GM18526 (cell line): Measurements from ENCODE around the gene EPM2A.

ENCODE experiments used
- POLR2A ChIP-seq: IDR thresholded peaks from 3 replicates; pipeline ENCODE4 v1.6.1; 2011; ENCODE audit not compliant: insufficient read length; ENCODE audit errors: extremely low read depth

Gene EPM2A

GRCh38 chr6:145734486-145735355, 599 bp downstream of the EPM2A start:
- TF ChIP-seq POLR2A, result no peak

- TF ChIP-seq POLR2A, result no peak
Observed at GRCh38 chr6:145733810-145734209, 1.5 kb downstream of the EPM2A start.

- no peak for TF ChIP-seq POLR2A
Observed at GRCh38 chr6:145733207-145733606, 2.1 kb downstream of the EPM2A start.

- TF ChIP-seq POLR2A, result no peak
Observed at GRCh38 chr6:145731447-145731846, 3.9 kb downstream of the EPM2A start.

DNA sequence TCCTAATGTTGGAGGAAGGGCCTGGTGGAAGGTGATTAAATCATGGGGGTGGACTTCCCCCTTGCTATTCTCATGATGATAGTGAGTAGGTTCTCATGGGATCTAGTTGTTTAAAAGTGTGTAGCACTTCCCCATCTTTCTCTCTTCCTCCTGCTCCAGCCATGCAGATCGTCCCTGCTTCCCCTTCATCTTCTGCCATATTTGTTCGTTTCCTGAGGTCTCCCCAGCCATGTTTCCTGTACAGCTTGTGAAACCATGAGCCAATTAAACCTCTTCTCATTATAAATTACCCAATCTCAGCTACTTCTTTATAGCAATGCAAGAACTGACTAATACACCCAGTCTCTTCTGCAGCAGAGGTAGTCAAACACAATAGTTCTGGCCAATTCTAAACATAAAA, 5.4 kb downstream of the EPM2A start:
- no peak for TF ChIP-seq POLR2A

GRCh38 chr6:145728444-145729385, 6.6 kb downstream of the EPM2A start:
- TF ChIP-seq POLR2A, result no peak

DNA sequence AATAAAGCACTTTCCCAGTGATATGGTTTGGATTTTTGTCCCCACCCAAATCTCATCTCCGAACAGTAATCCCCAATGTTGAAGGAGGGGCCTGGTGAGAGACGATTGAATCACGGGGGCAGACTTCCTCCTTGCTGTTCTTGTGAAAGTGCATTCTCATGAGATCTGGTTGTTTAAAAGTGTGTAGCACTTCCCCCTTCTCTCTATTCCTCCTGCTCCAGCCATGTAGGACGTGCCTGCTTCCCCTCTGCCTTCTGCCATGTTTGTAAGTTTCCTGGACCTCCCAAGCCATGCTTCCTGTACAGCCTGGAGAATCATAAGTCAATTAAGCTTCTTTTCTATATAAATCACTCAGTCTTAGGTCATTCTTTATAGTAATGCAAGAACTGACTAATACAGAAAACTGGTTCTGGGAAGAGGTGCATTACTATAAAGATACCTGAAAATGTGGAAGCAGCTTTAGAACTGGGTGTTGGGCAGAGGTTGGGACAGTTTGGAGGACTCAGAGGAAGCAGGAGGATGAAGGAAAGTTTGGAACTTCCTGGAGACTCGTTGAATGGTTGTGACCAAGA, 7.4 kb downstream of the EPM2A start:
- no peak for TF ChIP-seq POLR2A

DNA sequence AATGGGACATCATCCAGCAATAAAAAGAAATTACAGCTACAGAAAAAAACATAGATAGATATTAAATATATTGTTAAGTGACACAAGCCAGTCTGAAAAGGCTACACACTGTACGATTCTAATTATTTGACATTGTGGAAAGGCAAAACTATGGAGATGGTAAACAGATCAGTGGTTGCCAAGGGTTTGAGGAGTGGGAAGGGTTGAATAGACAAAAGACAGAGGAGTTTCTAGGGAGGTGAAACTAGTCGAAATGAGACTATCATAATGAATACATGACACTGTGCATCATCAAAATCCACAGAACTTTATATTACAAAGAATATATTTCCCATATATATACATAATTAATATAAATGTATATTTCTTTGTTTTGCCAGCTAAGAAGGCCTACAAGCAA, 9.8 kb downstream of the EPM2A start:
- TF ChIP-seq POLR2A, result no peak

DNA sequence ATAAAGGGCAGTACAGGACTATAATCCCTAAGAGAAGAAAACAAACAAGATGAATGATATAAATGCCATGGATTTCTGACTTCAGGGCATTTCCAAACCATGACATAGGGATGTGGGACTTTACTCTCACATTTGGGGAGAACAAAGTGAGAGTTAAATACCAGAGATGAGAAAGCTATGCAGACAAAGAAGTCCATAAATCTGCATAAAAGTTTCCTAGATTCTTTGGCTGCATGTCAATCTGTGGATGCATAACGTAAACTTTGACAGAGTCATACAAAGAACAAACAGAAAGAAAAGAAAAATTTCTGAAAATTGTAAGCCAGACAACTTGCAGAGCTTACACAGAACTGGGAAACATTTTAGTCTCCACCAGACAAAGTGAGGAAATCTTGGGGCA, 11.7 kb downstream of the EPM2A start:
- TF ChIP-seq POLR2A, result no peak

DNA sequence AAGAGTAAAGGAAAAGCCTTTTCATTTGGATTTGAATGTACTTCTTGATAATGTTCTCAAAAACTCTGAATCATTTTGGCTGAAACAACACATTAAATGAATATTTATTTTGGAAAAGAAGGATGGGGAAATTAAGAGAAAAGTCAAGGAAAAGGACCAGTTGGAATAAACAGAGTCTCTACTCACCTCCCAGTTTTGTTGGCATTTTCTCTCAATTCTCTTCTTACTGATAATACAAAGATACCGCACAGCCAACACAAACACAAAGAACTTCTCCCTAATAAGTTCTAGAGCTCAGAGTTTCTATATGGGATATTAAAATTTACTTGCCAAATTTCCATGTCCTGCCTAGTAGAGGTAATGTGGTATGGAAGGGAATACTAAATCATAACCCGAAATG, 13.1 kb downstream of the EPM2A start:
- TF ChIP-seq POLR2A, result no peak

DNA sequence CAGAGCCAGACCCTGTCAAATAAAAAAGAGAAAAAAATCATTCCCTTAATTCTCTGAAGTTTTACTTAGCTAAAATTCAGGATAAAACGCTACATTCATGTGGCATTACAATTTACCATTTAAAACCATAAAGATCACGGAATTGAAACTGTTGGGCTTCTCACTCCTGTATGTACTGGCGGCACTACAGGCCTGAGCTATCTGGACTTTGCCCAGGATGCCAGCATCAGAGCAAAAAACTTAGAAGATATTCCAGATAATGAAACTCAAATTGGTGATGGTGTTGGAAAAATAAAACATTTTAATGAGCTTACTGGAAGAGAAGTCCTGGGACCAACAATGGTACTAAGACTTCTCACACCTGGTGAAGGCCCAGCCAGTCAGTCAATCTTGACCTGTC, 14.2 kb downstream of the EPM2A start:
- TF ChIP-seq POLR2A, result no peak

GRCh38 chr6:145715426-145715825, 19.9 kb downstream of the EPM2A start:
- TF ChIP-seq POLR2A, result no peak

- no peak for TF ChIP-seq POLR2A
Observed at GRCh38 chr6:145714731-145715130, 20.6 kb downstream of the EPM2A start.

DNA sequence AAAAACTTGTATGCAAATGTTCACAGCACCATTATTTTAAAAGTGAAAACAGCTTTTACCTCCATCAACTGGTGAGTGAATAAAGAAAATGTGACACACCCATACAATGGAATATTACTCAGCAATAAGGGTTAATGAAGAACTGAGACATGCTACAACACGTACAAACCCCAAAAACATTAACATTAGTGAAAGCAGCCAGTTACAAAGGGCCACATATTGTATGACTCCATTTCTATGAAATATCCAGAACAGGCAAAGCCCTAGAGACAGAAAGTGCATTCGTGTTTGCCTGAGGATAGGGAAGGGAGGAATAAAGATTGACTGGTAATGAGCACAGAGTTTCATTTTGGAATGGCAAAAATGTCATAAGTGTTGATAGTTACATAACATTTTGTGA, 21.5 kb downstream of the EPM2A start:
- no peak for TF ChIP-seq POLR2A

- TF ChIP-seq POLR2A, result no peak
Observed at GRCh38 chr6:145711372-145711771, 23.9 kb downstream of the EPM2A start.

DNA sequence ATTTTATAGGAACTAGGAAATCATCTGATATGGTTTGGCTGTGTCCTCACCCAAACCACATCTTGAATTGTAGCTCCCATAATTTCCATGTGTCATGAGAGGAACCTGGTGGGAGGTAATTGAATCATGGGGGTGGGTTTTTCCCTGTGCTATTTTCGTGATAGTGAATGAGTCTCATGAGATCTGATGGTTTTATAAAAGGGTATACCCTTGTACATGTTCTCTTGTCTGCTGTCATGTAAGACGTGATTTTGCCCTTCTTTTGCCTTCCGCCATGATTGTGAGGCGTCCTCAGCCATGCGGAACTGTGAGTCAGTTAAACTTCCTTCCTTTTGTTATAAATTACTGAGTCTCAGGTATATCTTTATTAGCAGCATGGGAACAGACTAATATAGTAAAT, 27.9 kb downstream of the EPM2A start:
- TF ChIP-seq POLR2A, result no peak
